Measurements from ENCODE around the gene PPHLN1.
A peak's percentile ranks its signal among the peaks of the same experiment; 100 is the strongest.
"Not testable (repeated sequence)": the region's sequence is repeated elsewhere in the genome, so short reads cannot be mapped to it uniquely, and the experiment has no call there.

PPHLN1 gene

GRCh38 chr12:42323856-42324255, 2.1 kb upstream of the PPHLN1 start:
- Histone ChIP-seq H3K36me3 (ENCODE audit: control insufficient read depth, insufficient read depth, low read length) (peaks cover 23% of the 10 kb centered on the region), H3K9me3 (ENCODE audit: control insufficient read depth, insufficient read depth, low read depth, low read length) (no peaks in the 10 kb centered on the region), H3K27ac (ENCODE audit: low read depth, low read length) (no peak overlapping the region), H3K4me3 (ENCODE audit: low read depth, low read length) (no peak overlapping the region), H3K9ac (ENCODE audit: low read length) (no peak overlapping the region), H3K27me3 (ENCODE audit: control insufficient read depth, insufficient read depth, low read length) (no peaks in the 10 kb centered on the region), H3K4me1 (ENCODE audit: control insufficient read depth, insufficient read depth, low read length) (peaks cover 14% of the 10 kb centered on the region)

DNA sequence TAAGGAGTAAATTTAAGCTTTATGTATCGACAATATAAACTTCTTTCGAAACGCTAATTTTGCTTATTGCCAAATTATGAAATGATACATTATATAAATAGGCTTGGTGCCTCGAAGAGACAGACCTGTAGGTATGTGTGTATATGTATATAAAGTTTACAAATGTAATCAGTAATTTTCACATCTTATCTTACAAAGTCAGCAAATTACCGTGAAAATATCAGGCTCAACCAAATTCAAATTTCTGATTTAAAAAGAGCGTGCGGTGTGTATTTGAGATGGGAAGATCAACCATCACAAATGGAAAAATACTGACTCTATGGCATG, 678 bp upstream of the PPHLN1 start:
- Histone ChIP-seq H3K27ac (ENCODE audit: low read depth, low read length) (peak overlapping the region; percentile 43), H3K4me1 (ENCODE audit: control insufficient read depth, insufficient read depth, low read length) (peaks cover 14% of the 10 kb centered on the region), H3K27me3 (ENCODE audit: control insufficient read depth, insufficient read depth, low read length) (no peaks in the 10 kb centered on the region), H3K9ac (ENCODE audit: low read length) (peak overlapping the region; percentile 76), H3K36me3 (ENCODE audit: control insufficient read depth, insufficient read depth, low read length) (peaks cover 20% of the 10 kb centered on the region), H3K9me3 (ENCODE audit: control insufficient read depth, insufficient read depth, low read depth, low read length) (no peaks in the 10 kb centered on the region), H3K4me3 (ENCODE audit: low read depth, low read length) (peak overlapping the region; percentile 89)

- H3K4me3 ChIP-seq (ENCODE audit: low read depth, low read length) = peak overlapping the region; percentile 89
- peak overlapping the region; percentile 76 for H3K9ac ChIP-seq (ENCODE audit: low read length)
- peaks cover 21% of the 10 kb centered on the region for H3K4me1 ChIP-seq (ENCODE audit: control insufficient read depth, insufficient read depth, low read length)
- no peaks in the 10 kb centered on the region for H3K27me3 ChIP-seq (ENCODE audit: control insufficient read depth, insufficient read depth, low read length)
- no peaks in the 10 kb centered on the region for H3K9me3 ChIP-seq (ENCODE audit: control insufficient read depth, insufficient read depth, low read depth, low read length)
- peaks cover 14% of the 10 kb centered on the region for H3K36me3 ChIP-seq (ENCODE audit: control insufficient read depth, insufficient read depth, low read length)
- H3K27ac ChIP-seq (ENCODE audit: low read depth, low read length) = peak overlapping the region; percentile 43; the same call in 1 of the 2 replicates
These were observed 717 bp downstream of the PPHLN1 start for GRCh38 chr12:42326541-42327226.

GRCh38 chr12:42327227-42327590, 1.2 kb downstream of the PPHLN1 start:
- Histone ChIP-seq H3K4me3 (ENCODE audit: low read depth, low read length) (peak overlapping the region; percentile 89), H3K36me3 (ENCODE audit: control insufficient read depth, insufficient read depth, low read length) (peaks cover 14% of the 10 kb centered on the region; the same call in 1 of the 2 replicates), H3K9me3 (ENCODE audit: control insufficient read depth, insufficient read depth, low read depth, low read length) (no peaks in the 10 kb centered on the region), H3K9ac (ENCODE audit: low read length) (peak overlapping the region; percentile 76), H3K27ac (ENCODE audit: low read depth, low read length) (no peak overlapping the region), H3K27me3 (ENCODE audit: control insufficient read depth, insufficient read depth, low read length) (no peaks in the 10 kb centered on the region), H3K4me1 (ENCODE audit: control insufficient read depth, insufficient read depth, low read length) (peaks cover 26% of the 10 kb centered on the region)

DNA sequence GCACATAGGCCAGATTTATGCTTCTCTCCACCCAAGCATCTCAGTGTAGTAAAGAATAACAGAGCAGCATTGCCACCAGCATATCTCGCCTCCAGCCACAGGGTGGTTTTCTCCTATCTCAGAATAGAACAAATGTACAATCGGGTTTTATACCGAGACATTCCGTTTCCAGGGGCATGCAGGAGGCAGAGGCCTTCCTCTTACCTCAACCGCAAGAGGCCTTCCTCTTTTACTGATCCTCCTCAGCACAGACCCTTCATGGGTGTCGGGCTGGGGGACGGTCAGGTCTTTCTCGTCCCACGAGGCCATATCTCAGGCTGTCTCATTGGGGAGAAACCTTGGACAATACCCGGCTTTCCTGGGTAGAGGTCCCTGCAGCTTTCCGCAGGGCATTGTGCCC, 4.1 kb downstream of the PPHLN1 start:
- H3K27me3 ChIP-seq (ENCODE audit: control insufficient read depth, insufficient read depth, low read length); H3K9ac ChIP-seq (ENCODE audit: low read length); H3K36me3 ChIP-seq (ENCODE audit: control insufficient read depth, insufficient read depth, low read length); H3K4me3 ChIP-seq (ENCODE audit: low read depth, low read length); H3K9me3 ChIP-seq (ENCODE audit: control insufficient read depth, insufficient read depth, low read depth, low read length); H3K27ac ChIP-seq (ENCODE audit: low read depth, low read length): not testable (repeated sequence)
- peaks cover 23% of the 10 kb centered on the region for H3K4me1 ChIP-seq (ENCODE audit: control insufficient read depth, insufficient read depth, low read length)

- H3K36me3 ChIP-seq (ENCODE audit: control insufficient read depth, insufficient read depth, low read length) = peaks cover 11% of the 10 kb centered on the region
- H3K4me3 ChIP-seq (ENCODE audit: low read depth, low read length) = no peak overlapping the region
- no peak overlapping the region for H3K27ac ChIP-seq (ENCODE audit: low read depth, low read length)
- peaks cover 14% of the 10 kb centered on the region for H3K4me1 ChIP-seq (ENCODE audit: control insufficient read depth, insufficient read depth, low read length)
- no peaks in the 10 kb centered on the region for H3K9me3 ChIP-seq (ENCODE audit: control insufficient read depth, insufficient read depth, low read depth, low read length)
- H3K9ac ChIP-seq (ENCODE audit: low read length) = no peak overlapping the region
- no peaks in the 10 kb centered on the region for H3K27me3 ChIP-seq (ENCODE audit: control insufficient read depth, insufficient read depth, low read length)
These were observed 6.6 kb downstream of the PPHLN1 start for GRCh38 chr12:42332301-42333285.

DNA sequence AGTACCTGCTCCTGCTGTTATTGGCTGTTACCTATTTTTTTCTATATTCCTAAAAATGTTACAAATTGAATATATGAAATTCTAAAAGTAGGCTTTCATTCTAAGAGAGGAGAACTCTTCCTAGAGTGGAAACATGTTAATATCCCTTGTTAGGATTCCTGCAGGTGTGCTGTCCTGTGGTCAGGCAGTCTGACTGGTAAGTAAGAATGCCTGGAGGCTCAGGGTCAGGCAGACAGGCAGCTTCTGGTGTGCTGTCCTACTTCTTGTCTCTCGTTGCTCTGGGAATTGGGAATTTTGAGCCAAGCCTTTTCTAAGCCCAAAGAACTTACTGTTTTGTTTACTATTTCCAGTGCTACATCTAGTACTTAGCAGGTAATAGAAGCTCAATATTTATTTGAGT, 10.3 kb downstream of the PPHLN1 start:
- Histone ChIP-seq H3K36me3 (ENCODE audit: control insufficient read depth, insufficient read depth, low read length) (peaks cover 10% of the 10 kb centered on the region), H3K4me3 (ENCODE audit: low read depth, low read length) (no peak overlapping the region), H3K4me1 (ENCODE audit: control insufficient read depth, insufficient read depth, low read length) (peaks cover 8% of the 10 kb centered on the region), H3K27ac (ENCODE audit: low read depth, low read length) (no peak overlapping the region), H3K9me3 (ENCODE audit: control insufficient read depth, insufficient read depth, low read depth, low read length) (no peaks in the 10 kb centered on the region), H3K27me3 (ENCODE audit: control insufficient read depth, insufficient read depth, low read length) (no peaks in the 10 kb centered on the region), H3K9ac (ENCODE audit: low read length) (no peak overlapping the region)

DNA sequence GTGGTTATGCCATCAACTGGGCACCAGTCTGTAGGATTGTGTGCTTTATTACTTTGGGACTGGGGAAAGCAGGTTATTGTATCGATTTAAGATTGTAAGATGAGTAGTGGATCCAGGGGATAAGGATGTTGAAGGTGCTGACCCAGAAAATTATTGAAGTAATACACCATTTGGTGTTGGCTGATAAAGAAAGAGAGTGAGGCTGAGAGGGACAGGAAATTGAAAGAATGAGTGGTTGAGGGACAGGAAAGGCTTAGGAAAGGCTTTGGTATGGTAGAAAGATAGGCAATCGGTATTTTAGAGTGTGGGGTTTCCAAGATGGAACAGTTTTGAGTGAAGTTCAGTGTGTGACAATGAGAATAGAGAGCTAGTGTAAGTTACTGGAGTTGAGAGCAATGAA, 12.3 kb downstream of the PPHLN1 start:
- Histone ChIP-seq H3K36me3 (ENCODE audit: control insufficient read depth, insufficient read depth, low read length) (peaks cover 11% of the 10 kb centered on the region), H3K27ac (ENCODE audit: low read depth, low read length) (no peak overlapping the region), H3K9me3 (ENCODE audit: control insufficient read depth, insufficient read depth, low read depth, low read length) (no peaks in the 10 kb centered on the region), H3K4me1 (ENCODE audit: control insufficient read depth, insufficient read depth, low read length) (no peaks in the 10 kb centered on the region; the same call in 1 of the 2 replicates), H3K9ac (ENCODE audit: low read length) (no peak overlapping the region), H3K4me3 (ENCODE audit: low read depth, low read length) (no peak overlapping the region), H3K27me3 (ENCODE audit: control insufficient read depth, insufficient read depth, low read length) (no peaks in the 10 kb centered on the region)

GRCh38 chr12:42342028-42342427, 16.1 kb downstream of the PPHLN1 start:
- Histone ChIP-seq H3K9me3 (ENCODE audit: control insufficient read depth, insufficient read depth, low read depth, low read length) (no peaks in the 10 kb centered on the region), H3K36me3 (ENCODE audit: control insufficient read depth, insufficient read depth, low read length) (peaks cover 3% of the 10 kb centered on the region; the same call in 1 of the 2 replicates), H3K4me1 (ENCODE audit: control insufficient read depth, insufficient read depth, low read length) (no peaks in the 10 kb centered on the region), H3K9ac (ENCODE audit: low read length) (no peak overlapping the region), H3K27ac (ENCODE audit: low read depth, low read length) (no peak overlapping the region), H3K4me3 (ENCODE audit: low read depth, low read length) (no peak overlapping the region), H3K27me3 (ENCODE audit: control insufficient read depth, insufficient read depth, low read length) (no peaks in the 10 kb centered on the region)

DNA sequence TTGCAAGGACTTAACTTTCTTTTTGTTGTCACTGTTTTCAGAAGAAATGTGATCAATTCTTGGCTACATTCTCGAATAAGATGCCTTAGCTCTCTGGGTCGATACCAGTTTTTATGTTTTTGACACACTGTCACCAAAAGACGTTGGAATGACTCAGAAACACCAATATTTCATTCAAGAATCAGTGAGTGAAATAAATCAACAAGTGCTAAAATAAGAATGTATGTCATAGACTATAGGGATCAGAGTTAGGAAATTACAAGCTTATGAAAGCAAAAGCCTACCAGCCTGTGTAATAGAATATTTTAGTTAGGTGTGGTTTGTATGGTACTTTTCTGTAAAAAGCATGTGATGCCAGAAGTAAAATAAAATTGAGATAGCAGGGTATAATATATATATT, 17.8 kb downstream of the PPHLN1 start:
- Histone ChIP-seq H3K27ac (ENCODE audit: low read depth, low read length) (no peak overlapping the region), H3K4me1 (ENCODE audit: control insufficient read depth, insufficient read depth, low read length) (no peaks in the 10 kb centered on the region), H3K4me3 (ENCODE audit: low read depth, low read length) (no peak overlapping the region), H3K36me3 (ENCODE audit: control insufficient read depth, insufficient read depth, low read length) (peaks cover 3% of the 10 kb centered on the region; the same call in 1 of the 2 replicates), H3K9me3 (ENCODE audit: control insufficient read depth, insufficient read depth, low read depth, low read length) (no peaks in the 10 kb centered on the region; the same call in 1 of the 2 replicates), H3K27me3 (ENCODE audit: control insufficient read depth, insufficient read depth, low read length) (no peaks in the 10 kb centered on the region), H3K9ac (ENCODE audit: low read length) (no peak overlapping the region)

- no peaks in the 10 kb centered on the region for H3K27me3 ChIP-seq (ENCODE audit: control insufficient read depth, insufficient read depth, low read length)
- H3K4me1 ChIP-seq (ENCODE audit: control insufficient read depth, insufficient read depth, low read length) = no peaks in the 10 kb centered on the region
- H3K27ac ChIP-seq (ENCODE audit: low read depth, low read length) = no peak overlapping the region
- peaks cover 3% of the 10 kb centered on the region; the same call in 1 of the 2 replicates for H3K9me3 ChIP-seq (ENCODE audit: control insufficient read depth, insufficient read depth, low read depth, low read length)
- H3K36me3 ChIP-seq (ENCODE audit: control insufficient read depth, insufficient read depth, low read length) = peaks cover 13% of the 10 kb centered on the region
- no peak overlapping the region for H3K9ac ChIP-seq (ENCODE audit: low read length)
- H3K4me3 ChIP-seq (ENCODE audit: low read depth, low read length) = no peak overlapping the region
These were observed 20.5 kb downstream of the PPHLN1 start for GRCh38 chr12:42346403-42347002.

Data from HUES6 (cell line).